NCI-H2196 treated with DMSO at 0.1 percent for 48 hours (cell line): Measurements from ENCODE around the gene XRCC3.

Source experiments
- DNase-seq: peaks from one replicate; lab custom pipeline; 2025; ENCODE audit not compliant: unreplicated experiment; lab: John Stamatoyannopoulos, UW

XRCC3 gene

DNA sequence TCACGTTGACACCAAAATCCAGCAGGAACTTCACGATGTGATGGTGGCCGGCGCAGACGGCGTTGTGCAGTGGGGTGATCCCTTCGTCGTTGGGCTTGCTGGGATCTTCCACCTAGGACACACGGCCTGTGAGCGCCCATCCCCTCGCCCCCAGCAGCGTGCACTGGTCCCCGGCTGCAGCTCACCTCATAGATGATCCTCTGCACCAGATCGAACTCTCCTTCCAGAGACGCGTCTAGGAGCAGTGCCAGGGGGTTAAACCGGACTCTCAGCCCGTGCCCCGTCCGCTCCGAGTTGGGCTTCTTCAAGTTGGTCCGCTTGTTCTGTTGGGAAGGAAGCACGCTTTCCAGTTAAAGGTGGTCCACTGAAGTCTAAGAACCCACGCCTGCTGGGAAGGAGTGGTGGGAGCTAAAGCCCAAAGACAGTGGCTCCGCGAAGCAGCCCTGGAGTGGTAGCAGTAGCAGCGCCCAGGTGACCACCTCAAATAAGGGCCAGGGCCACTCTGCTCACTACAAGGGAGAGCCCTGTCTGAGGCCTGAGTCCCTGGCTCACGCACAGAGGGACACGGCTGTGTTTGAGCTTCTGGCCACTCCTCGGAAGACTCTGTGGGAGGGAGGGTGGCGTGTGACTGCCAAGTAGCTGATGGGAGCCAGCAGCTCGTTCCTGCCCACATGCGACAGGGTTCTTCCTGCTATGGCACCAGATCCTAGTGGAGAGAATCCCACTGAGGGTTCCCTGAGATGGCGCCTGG lies 23.6 kb upstream of the XRCC3 start:
- DNase-seq = no peak

DNA sequence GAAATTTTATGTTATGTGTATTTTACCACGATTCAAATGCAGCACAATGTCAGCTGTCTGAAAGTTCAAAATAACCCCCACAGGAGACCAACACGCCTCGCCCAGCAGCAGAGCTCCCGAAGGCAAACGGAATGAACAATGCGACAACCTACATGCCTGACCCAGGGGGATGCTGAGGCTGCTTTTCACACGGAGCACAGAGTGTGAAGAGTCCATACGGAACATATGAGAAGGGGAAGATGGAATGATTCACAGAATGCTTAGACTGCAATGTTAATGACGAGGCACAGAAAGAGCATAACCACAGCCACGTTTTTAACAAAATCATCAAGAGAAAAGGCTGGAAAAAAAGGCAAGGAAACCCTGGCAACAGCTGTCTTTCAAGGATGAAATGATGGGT lies 22.9 kb upstream of the XRCC3 start:
- DNase-seq = no peak

DNA sequence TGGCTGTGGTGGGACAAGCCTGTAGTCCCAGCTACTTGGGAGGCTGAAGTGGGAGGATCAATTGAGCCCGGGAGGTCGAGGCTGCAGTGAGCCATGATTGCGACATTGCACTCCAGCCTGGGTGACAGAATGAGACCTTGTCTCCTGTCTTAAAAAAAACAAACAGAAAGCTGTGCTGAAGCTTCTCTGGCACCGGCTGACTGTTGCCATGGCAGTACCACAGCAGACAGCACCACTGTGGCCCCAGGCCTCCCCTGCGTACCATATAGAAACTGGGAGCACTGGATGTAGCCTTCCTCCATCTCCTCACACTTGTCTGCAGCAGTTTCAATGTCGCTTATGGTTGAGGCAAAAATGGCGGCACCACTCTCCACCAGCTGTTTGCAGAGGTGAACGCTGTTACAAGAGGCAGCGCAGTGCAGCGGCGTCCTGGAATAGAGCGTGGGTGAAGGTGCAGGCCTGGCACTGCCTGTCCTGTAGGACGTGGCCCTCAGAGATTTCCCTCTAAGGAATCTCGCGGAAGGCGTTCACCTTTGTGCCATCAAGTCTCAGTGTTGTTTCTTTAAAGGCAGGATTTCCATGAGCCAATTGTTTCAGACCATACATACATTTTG lies 22.3 kb upstream of the XRCC3 start:
- DNase-seq = no peak

DNA sequence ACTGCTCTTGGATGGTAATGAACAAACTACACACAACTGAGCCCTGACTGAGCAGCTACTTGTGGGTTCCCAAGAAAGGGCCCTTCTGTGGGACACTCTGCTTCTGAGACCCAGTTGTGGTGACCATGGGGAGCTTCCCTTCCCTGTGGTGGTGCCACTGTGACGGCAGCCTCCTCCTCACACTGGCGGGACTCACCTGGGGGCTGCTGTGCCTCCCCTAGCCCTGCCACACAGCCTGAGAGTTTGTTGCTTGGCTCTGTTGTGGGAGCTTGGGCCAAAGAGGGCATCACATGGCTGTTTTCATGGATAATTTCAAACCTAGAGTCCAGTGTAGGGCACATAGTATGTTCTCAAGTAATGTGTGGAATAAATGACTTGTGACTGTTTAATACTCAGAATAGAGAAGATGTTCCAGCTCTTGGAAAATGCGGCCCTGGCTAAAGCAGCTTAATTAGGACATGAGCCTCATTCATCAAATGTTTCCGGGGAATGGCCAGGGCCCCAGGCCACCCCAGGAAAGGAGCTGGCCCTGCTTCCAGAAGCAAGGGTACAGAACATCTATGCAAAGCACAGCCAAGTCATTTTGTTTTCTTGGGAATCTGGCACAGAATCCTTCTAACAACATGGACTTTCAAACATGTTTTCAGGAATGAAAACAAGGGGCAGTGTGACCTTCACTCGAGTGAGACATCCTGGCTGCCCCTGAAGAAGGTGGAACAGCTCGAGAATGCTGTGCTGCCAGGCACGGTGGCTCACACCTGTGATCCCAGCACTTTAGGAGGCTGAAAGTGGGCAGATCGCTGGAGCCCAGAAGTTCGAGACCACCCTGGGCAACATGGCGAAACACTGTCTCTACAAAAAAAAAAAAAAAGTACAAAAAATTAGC lies 21.5 kb upstream of the XRCC3 start:
- no peak for DNase-seq

DNA sequence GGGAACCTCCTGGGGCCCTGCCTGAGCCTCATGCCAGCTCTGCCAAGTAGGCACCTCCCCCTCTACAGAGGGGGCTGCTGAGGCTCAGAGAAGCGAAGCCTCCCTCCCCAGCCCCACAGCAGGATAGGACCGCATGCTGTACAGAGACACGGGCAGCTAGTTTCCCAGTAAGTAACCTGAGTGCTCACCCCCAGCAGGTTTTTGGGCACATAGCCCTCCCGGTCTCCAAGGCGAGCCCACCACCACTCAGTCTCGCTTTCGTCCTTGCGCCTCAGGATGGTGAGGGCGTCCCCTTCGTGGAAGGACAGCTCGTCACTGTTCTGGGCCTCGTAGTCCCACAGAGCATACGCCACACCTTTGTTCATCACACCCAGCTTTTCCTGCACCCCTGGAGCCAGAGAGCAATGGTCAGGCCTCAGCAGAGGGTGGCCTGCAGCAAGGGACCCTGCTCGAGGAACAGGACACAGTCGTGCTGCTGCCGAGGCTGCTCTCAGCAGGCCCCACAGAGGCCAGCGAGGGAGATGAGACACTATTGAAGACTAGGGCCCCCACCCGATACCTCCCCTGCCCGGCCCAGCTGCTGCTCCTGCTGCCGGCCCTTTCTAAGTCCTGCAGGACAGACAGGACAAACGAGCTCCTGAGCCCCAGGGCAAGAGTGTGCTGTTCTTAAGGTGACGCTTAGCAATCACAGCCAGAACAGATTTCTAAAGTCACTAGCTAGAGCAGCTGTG lies 20.7 kb upstream of the XRCC3 start:
- DNase-seq = no peak

DNA sequence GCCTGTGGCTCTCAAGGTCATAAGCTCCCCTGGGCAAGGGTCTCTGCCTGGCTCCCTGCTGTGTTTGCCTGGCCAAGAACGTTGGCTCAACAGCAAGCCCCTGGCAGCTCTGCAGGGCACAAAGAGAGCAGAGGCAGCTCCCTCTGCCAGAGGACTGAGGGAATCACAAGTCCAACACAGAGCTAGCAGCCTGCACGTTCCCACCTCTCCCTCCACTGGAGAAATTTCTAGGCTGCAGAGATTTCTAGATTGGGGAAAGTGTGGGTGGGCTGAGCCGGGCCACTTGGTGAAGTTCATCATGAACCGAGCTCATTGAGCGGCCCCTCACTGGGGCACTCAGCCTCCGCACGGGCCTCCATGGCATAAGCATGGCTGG lies 20.2 kb upstream of the XRCC3 start:
- DNase-seq = no peak

DNA sequence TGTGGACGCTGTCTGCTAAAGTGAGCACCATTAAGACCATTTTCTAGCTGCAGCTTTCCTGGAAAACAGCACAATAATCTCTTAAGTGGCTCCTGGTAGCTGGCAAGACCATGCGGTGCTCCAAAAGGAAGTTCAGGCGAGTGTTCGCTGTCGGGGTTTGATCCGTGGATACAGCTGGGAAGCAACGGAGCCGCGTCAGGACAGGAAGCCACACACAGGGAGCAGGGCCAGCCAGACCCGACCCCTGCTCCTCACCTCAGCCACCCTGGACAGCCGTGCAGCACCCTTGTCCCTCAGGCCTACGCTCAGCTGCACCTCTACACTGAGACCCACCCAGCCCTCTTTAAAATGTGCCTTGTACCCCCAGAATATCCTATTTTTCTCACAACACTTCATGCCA lies 19.8 kb upstream of the XRCC3 start:
- DNase-seq = no peak

DNA sequence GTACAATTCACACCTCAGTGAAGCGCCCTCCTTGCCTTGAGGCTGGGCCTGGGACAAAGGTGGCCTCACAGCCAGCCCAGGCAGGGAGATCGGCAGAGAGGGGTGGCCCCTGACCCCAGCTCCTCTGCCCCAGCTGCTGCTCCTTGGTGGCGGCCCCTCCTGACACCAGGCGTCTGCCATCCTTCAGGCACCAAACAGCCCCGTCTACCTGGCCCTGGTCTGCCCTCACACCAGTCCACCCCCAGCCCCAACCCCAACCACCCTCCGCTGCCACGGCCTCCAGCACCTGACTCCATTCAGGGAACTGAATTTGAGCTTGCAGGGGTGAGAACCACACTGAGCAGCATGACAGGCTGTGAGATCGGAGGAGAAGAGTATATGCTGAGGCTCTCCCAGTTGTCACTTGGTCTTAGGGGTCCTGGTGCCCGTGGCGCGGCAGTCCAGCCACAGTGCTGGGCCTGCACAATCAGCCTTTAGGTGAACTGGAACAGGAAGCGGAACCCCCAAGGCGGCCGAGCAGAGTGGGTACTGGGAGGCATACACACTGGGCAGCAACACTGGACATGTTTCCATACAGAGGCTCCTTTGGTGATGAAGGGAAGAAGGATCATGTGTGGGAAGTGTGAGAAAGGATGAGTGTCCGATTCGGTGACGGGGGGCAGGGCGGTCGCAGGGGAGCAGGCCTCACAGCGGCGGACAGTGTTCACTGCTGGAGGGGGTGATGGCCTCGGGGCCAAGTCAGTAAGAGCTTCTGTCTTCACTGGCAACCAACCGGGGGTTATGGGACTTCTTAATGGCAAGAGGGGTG lies 19.0 kb upstream of the XRCC3 start:
- DNase-seq = no peak

DNA sequence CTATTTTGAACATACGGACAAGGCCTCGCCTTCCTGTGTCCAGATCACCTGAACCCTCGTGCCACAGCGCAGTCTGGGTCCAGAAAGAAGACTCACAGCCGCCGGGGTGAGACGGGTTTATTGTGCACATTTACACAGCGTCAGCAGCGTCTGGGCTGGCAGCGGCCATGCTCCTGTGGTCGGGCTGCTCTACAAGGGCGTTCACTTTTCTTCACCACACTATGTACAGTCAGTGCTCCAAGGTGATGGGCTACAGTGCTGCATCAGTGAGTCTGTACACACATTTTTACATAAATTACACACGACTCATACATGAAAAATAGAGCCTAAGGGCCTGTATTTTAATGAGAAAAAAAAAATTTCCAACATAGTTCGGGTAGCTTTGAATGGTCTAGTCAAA lies 18.4 kb upstream of the XRCC3 start:
- DNase-seq = no peak

DNA sequence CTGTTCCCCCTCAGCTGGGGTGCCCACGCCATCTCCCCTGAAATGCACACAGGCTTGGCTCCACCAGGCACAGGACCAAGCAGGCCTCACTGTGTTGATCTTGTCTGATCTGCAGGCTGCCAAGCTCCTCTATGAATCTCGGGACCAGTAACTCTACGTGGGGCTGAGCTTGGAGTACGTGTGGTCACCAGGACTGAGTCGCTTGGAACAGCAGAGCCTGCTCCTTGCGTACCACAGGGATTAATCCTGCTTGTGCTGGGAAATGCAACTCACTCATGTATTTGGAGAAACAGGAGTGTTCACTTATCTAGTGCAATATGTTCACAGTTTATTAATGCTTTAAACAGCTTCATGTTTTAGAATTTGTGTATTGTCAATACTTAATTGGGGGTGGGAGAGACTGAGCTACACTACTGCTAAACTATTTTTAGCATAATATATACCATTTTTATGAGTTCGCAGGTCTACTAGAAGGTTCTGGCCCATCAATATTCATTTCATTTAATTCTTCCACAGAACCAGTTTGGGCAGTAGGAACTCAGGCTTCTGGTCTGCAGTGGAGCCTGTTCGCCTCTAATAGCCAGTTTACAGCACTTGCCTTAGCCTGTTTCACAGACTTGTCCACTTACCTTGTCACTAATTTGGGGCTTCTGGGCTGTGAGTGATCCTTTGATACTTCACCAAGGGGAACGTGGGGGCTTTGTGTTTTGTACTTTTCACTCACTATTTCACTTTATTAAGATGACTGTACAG lies 17.8 kb upstream of the XRCC3 start:
- DNase-seq = no peak

DNA sequence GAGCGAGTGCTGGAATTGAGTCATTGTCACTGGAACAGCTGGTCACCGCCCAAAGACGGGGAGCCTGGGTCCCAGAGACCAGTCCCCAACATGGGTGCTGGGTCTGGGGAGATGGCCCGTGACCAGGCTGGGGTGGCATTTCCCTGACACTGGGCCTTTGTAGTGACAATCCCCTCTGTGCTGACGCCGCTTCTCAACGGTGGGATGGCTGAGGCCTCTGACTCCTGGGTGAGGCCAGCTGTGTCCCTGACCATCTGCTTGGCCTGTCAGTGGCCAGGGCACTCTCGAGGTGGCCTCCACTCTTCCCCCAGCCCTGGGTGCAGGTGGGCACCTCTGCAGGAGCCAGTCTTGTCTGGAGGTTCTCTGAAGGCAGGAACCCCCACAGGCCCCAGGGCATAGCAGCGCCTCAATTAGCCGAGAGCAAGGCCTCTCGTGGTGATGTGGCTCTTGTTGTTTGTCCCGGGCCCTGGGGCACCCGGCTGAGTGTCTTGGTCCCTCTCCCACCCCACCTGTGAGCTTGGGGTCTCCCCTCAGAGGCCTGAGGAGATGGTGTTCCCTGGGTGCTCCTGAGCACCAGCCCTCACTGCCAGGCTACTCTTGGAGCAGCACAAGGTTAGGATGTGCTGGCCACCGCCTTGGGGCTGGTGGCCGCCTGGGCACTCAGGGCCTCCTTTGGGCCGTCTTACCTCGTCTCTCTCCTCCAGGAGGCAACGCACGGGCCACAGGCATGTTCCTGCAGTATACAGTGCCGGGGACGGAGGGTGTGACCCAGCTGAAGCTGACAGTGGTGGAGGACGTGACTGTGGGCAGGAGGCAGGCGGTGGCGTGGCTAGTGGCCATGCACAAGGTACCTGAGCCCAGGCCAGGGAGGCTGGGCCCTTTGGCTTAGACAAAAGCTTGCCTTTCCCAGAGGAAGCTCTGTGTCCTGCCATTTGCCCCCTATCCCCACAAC lies 16.9 kb upstream of the XRCC3 start:
- DNase-seq = no peak

DNA sequence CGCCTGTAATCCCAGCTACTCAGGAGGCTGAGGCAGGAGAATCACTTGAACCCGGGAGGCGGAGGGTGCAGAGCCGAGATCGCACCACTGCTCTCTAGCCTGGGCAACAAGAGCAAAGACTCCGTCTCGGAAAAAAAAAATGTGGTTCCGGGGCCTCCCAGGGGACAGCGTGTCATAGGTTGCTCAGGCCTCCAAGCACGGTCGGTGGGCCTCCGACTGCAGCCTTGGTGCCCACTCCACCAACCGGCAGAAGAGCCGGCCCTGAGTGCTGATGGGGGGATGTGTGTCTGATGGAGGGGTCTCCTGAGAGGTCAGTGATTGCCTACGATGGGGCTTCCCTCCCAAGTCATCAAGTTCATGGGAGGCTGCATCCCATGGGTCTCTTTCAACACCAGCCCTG lies 16.2 kb upstream of the XRCC3 start:
- no peak for DNase-seq

DNA sequence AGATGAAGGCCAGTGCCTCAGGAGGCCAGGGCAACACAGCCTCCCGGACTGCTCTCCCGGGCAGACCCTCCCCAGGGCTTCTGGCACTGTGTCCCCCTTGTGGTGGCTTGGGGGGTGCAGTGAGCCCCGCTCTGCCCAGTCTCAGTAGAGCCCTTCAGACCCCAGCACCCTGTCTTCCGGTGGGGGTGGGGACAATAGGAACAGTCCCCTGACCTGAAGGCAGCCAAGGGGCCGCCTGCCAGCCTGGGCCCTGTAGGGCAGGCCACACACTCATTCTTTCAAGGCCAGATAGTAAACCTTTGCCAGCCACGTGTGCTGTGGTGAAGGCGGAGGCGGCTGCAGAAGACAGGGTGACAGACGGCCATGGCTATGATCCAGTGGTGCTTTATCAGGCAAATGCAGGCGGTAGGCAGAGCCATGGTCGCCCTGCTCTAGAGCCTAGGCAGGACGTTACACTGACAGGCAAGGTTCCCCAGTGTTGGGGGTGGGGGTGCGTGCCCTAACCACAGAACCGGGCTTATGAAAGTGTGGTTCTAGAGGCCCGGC lies 15.3 kb upstream of the XRCC3 start:
- no peak for DNase-seq

DNA sequence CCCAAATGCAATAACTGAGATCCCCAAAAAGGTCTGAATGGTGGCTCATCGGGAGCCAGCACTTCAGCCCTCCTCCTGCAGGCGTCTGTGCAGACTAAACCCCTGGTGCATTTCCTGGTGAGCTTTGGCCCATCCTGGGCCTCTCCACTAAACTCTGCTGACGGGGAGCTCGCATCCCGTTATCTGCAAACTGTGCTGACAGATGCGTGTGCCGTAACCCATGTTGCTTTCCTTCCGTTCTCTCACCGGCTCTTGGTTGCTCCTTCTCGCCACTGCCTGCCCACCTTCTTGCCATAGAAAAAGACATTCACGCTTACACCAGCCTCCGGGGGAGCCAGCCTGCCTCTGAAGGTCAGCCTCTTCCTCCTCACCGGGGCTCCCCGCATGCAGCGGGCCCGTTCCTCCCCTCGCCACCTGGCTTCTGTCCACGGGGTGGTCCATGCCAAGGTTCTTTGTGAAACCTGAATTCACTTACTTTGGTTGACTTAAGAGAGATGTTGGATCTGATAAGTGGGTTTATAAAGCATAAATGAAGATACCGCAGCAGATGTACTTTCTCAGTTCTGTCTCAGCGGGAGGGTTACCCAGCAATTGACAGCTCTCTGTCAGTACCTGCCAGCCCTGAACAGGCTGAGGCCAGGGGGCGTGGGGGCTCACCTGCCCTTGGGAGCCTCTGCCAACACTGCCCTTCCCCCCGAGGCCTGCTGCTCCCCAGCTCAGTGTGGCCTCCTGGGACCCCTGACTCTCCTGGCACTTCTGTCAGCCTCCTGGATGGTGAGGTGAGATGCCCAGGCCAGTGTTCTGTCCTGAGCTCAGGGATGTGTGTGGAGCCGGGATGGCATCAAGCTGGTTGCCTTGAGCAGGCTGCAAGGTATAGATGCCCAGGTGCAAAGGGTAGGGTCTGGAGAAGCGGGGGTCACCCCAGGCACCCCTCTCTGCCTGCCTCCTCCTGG lies 14.5 kb upstream of the XRCC3 start:
- no peak for DNase-seq

DNA sequence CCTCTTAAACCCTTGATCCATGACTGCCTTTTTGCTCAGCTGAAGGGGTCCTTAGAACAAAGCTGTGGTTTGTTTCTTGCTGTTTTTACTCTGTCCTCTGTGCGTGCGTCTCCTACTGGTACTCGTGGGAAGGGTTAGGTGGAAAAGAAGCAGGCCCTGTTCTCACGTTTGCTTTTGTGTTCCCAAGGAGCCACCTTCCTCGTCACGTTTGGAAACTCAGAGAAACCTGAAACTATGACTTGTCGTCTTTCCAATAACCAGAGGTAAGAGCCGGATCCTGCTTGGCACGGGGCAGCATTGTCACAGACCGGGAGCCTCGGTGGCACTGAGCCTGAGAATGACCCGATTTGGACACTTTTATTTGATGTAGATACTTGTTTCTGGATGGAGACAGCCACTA lies 13.5 kb upstream of the XRCC3 start:
- DNase-seq = no peak

DNA sequence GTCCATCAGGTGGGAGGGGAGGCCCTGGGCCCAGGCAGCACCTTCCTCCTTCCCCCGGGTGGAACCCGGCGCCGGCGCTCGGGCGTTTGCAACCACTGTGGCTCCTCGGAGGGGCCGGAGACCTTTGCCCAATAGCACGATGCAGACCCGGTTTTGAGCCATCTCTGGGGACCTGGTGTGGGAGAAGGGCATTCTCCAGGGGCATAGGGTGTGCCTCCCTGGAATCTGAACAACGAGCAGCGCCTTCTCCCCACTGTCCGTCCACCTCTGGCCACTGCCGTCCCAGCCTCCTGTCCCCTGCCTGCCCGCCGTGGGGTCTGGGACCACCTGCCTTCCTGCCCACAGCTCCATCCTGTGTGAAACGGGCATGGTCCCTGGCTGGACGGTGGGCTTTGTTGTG lies 12.9 kb upstream of the XRCC3 start:
- DNase-seq = no peak

DNA sequence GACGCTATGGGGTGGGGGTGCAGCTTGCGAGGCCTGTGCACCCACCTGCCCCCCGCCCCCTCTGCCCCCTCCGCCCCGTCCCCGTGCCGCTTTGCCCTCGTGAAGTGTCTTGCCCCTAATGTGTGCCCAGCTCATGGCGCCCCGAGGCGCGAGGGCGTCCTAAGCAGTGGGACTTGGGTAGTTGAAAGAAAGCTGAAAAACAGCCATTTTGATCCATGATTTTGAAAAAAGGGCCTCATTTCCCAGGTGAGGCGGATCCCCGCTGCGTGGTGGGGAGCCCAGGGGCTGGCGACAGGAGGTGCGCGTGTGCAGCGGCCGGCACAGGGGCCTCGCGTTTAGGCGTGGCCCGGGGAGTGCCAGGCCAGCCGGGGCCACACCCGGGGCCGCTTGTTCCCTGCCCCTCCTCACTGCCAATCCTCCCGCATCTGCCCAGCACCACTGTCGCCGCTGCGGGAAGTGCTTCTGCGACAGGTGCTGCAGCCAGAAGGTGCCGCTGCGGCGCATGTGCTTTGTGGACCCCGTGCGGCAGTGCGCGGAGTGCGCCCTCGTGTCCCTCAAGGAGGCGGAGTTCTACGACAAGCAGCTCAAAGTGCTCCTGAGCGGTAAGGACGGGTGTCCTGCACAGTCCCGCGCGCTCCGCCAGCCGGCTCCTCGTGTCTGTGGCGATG lies 12.2 kb upstream of the XRCC3 start:
- no peak for DNase-seq
